Peyer's patch (tissue), 4 donors: ENCODE results near the gene IFI6. TPM values are rescaled to one million over a fixed set of nuclear protein-coding genes. Genes with fewer than 3 reads are reported as not detected.
"Not testable (repeated sequence)": the region's sequence is repeated elsewhere in the genome, so short reads cannot be mapped to it uniquely, and the experiment has no call there.

Experiments
- DNase-seq, 3 donors: peaks; one replicate each; pipeline ENCODE4 v3.0.0-alpha.2; 2017 to 2019
- H3K27ac ChIP-seq, 4 donors: fragments of 200-600 bp; sonication (generic); one replicate each; pipeline ENCODE4 v1.5.1; 2016 to 2019
- H3K27me3 ChIP-seq, 2 donors: fragments of 200-600 bp; sonication (generic); one replicate each; pipeline ENCODE4 v1.5.1; 2019
- H3K36me3 ChIP-seq, 3 donors: fragments of 200-600 bp; sonication (generic); one replicate each; pipeline ENCODE4 v1.5.1; 2016 to 2019
- H3K4me1 ChIP-seq, 4 donors: fragments of 200-600 bp; sonication (generic); one replicate each; pipeline ENCODE4 v1.5.1; 2016 to 2019
- H3K4me3 ChIP-seq, 4 donors: fragments of 200-600 bp; sonication (generic); 1 replicate in 3 of 4; 2 replicates in 1 of 4; pipeline ENCODE4 v1.5.1; 2016 to 2019; ENCODE audit warnings: mild to moderate bottlenecking in 1 of 4
- H3K9me3 ChIP-seq, 4 donors: fragments of 200-600 bp; sonication (generic); one replicate each; pipeline ENCODE4 v1.5.1; 2016 to 2019; ENCODE audit warnings: mild to moderate bottlenecking in 1 of 4
- POLR2A ChIP-seq, 2 donors: fragments of 450-650 bp; IDR thresholded peaks; one replicate each; pipeline ENCODE4 v1.5.1; 2017; ENCODE audit warnings: antibody characterized with exemption in 2 of 2, mild to moderate bottlenecking in 2 of 2, moderate library complexity in 2 of 2
- small RNA-seq, 2 donors: library from RNA; depleted of rRNA; stranded (forward); fragments of <200 nt; gene quantifications; one replicate each; pipeline ENCODE3, GENCODE V24; 2016
- total RNA-seq, 4 donors: library from RNA; depleted of rRNA; stranded (reverse); fragments of >200 nt; gene quantifications; one replicate each; pipeline ENCODE4 v1.1.0, GENCODE V29; 2016
- TF ChIP-seq, protein P1 (sequence below), 6 experiments: fragments of 450-650 bp in 4 of 6; fragments of 200-600 bp in 2 of 6; sonication (generic) in 1 of 6; IDR thresholded peaks; one replicate each; pipeline ENCODE4 v1.5.1; 2017 to 2019; ENCODE audit warnings: antibody characterized with exemption in 6 of 6, mild to moderate bottlenecking in 3 of 6, moderate library complexity in 1 of 6

Gene IFI6
- total RNA-seq, 4 donors from 2014 or later: 17.8 to 28.5 (median 20.7) TPM

DNA sequence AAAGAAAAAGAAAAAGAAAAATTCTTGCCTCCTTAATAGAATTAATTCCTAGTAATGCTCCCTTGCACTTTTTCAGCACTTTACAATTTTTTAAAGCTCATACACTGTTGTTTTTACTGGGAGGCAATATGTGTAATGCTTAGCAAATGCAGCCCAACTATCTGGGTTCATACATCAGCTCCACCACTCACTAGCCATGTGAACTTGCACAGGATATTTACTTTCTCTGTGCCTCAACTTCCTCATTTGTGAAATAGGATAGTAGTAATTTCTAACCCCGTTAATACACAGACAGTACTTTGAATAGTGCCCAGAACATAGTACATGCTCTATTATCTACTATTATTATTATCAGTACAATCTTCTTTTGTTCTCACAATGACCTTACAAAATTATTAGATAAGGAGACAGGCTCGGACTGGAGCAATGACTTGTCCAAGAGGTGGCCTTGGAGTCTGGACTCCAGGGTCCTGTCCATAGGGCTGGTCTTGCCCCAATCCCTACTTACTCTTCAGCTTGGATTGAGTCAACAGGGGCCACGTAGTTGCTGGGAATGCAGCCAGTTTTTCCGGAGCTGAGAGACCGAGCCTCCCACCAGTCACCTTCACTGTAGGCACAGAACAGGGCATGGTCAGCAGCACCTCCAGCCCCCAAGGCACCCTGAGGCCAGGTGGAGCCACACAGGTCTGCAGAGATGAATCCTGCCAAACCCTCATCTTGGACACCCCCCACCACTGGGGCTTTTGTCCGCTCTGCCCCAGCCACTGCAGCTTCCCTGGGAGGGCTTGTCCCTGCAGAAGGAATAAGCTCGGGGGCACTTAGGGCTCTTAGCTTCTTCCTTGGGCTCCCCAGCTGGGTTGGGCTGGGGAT lies 50.7 kb downstream of the IFI6 start:
- no peak overlapping the region for H3K27ac ChIP-seq
- no peak overlapping the region for H3K4me3 ChIP-seq
- DNase-seq: no peak
- H3K27me3 ChIP-seq: no peaks in the 10 kb centered on the region
- TF ChIP-seq, protein P1, sequence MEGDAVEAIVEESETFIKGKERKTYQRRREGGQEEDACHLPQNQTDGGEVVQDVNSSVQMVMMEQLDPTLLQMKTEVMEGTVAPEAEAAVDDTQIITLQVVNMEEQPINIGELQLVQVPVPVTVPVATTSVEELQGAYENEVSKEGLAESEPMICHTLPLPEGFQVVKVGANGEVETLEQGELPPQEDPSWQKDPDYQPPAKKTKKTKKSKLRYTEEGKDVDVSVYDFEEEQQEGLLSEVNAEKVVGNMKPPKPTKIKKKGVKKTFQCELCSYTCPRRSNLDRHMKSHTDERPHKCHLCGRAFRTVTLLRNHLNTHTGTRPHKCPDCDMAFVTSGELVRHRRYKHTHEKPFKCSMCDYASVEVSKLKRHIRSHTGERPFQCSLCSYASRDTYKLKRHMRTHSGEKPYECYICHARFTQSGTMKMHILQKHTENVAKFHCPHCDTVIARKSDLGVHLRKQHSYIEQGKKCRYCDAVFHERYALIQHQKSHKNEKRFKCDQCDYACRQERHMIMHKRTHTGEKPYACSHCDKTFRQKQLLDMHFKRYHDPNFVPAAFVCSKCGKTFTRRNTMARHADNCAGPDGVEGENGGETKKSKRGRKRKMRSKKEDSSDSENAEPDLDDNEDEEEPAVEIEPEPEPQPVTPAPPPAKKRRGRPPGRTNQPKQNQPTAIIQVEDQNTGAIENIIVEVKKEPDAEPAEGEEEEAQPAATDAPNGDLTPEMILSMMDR (IDR thresholded peaks at IDR 0.05): no peak
- no peak for TF ChIP-seq POLR2A (IDR thresholded peaks at IDR 0.05)
- H3K4me1 ChIP-seq: peaks cover 0 to 6% (median 5%) of the 10 kb centered on the region in 4 donors
- no peaks in the 10 kb centered on the region for H3K9me3 ChIP-seq
- no peaks in the 10 kb centered on the region for H3K36me3 ChIP-seq

DNA sequence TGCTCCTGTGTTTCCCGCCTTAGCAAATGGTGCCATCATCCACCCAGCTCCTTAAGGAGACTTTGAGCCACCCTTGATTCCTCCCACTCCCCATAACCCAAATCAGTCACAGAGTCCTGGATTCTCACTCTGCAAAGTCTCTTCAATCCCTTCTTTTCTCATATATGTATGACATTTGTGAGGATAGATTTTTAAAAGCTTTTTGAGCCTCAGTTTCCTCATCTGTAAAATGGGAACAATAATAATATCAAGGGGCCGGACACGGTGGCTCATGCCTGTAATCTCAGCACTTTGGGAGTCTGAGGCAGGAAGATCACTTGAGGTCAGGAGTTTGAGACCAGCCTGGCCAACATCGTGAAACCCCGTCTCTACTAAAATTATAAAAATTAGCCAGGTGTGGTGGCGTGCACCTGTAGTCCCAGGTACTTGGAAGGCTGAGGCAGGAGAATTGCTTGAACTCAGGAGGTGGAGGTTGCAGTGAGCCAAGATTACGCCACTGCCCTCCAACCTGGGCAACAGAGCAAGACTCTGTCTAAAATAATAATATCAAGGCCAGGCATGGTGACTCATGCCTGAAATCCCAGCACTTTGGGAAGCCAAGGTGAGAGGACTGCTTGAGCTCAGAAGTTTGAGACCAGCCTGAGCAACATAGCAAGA lies 52.1 kb downstream of the IFI6 start:
- not testable (repeated sequence) for H3K4me3 ChIP-seq, H3K27me3 ChIP-seq, H3K4me1 ChIP-seq

GRCh38 chr1:27618341-27619082 lies 53.5 kb downstream of the IFI6 start:
- Histone ChIP-seq H3K27ac (peak overlapping the region in 2 of 4 donors; percentile 4 to 14), H3K9me3 (no peaks in the 10 kb centered on the region)

More for the DNA sequence above, 52.1 kb downstream of the IFI6 start:
- not testable (repeated sequence) for H3K36me3 ChIP-seq, H3K9me3 ChIP-seq, H3K27ac ChIP-seq, DNase-seq

DNA sequence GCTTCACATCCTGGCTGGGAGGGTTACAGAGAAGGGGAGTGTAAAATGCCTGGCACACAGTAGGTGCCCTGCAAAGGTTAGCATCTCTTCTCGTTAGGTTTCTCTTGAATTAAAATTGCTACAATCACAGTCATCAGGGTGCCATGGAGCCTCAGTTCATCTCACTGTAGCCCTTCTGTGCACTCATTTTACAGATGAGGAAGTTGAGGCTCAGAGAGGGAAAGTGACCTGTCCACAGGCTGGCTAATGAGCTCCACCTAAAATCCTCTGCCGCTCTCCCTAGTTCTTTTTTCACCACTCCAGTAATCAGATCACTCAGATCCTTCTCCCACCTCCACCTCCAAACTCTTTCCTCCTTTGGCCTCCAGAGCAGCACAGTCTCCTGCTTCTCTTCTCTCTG lies 54.6 kb downstream of the IFI6 start:
- Histone ChIP-seq H3K36me3 (no peaks in the 10 kb centered on the region), H3K4me1 (peaks cover 0 to 4% (median 0%) of the 10 kb centered on the region in 4 donors), H3K27me3 (no peaks in the 10 kb centered on the region), H3K27ac (peak overlapping the region in 2 of 4 donors; percentile 14 to 25), H3K9me3 (no peaks in the 10 kb centered on the region), H3K4me3 (no peak overlapping the region)
- DNase-seq: no peak
- TF ChIP-seq, protein P1 (IDR thresholded peaks at IDR 0.05): no peak
- no peak for TF ChIP-seq POLR2A (IDR thresholded peaks at IDR 0.05)

More at GRCh38 chr1:27618341-27619082, 53.5 kb downstream of the IFI6 start:
- Histone ChIP-seq H3K4me3 (no peak overlapping the region), H3K36me3 (no peaks in the 10 kb centered on the region), H3K4me1 (peaks cover 0 to 4% (median 0%) of the 10 kb centered on the region in 4 donors), H3K27me3 (no peaks in the 10 kb centered on the region)
- no peak for DNase-seq
- no peak for TF ChIP-seq POLR2A (IDR thresholded peaks at IDR 0.05)
- TF ChIP-seq, protein P1 (IDR thresholded peaks at IDR 0.05): no peak

GRCh38 chr1:27616441-27616840 lies 55.6 kb downstream of the IFI6 start:
- no peak overlapping the region for H3K4me3 ChIP-seq
- H3K9me3 ChIP-seq: no peaks in the 10 kb centered on the region
- no peak overlapping the region for H3K27ac ChIP-seq
- DNase-seq: no peak
- H3K27me3 ChIP-seq: no peaks in the 10 kb centered on the region
- H3K4me1 ChIP-seq: peaks cover 0 to 4% (median 0%) of the 10 kb centered on the region in 4 donors
- TF ChIP-seq, protein P1 (IDR thresholded peaks at IDR 0.05): no peak
- TF ChIP-seq POLR2A (IDR thresholded peaks at IDR 0.05): no peak
- H3K36me3 ChIP-seq: no peaks in the 10 kb centered on the region

Small RNAs within 50 kb of the gene (small RNA-seq; reads per million reads assigned to genes)
- gene AL031729.1: 0 reads per million in 2 donors
- 0 reads per million in 2 donors for gene RNU6-424P
- 0 reads per million in 2 donors for gene RNU6-949P

Other genes starting within 250 kb of the IFI6 start
- gene WASF2, start 182.0 kb downstream of the IFI6 start, total RNA-seq: 10 to 100 TPM; 52.5 to 74.5 (median 57.5) TPM
- 10 to 100 TPM in 3 of 4 donors, 1 to 10 TPM in 1; 7.0 to 21.5 (median 12.0) TPM for gene AHDC1, start 68.0 kb downstream of the IFI6 start, total RNA-seq
- gene FGR, start 37.0 kb downstream of the IFI6 start, total RNA-seq: 10 to 100 TPM in 1 of 4 donors, 1 to 10 TPM in 3; 1.1 to 38.8 (median 4.7) TPM
- 10 to 100 TPM in 2 of 4 donors, 1 to 10 TPM in 2; 9.3 to 62.7 (median 12.8) TPM for gene FAM76A, start 53.8 kb upstream of the IFI6 start, total RNA-seq
- gene STX12, start 101.0 kb upstream of the IFI6 start, total RNA-seq: 10 to 100 TPM; 57.8 to 63.7 (median 59.9) TPM
- gene PPP1R8, start 158.6 kb upstream of the IFI6 start, total RNA-seq: 10 to 100 TPM; 19.1 to 82.5 (median 27.0) TPM
- 10 to 100 TPM in 3 of 4 donors, 1 to 10 TPM in 1; 8.1 to 86.6 (median 22.8) TPM for gene THEMIS2, start 200.4 kb upstream of the IFI6 start, total RNA-seq
- gene RPA2, start 242.4 kb upstream of the IFI6 start, total RNA-seq: 10 to 100 TPM in 2 of 4 donors, 1 to 10 TPM in 2; 8.2 to 23.1 (median 10.0) TPM